Activated CD4-positive, alpha-beta T cell treated with anti-CD3 and anti-CD28 coated beads, Interleukin-2, amount 50 U/mL, for 48 hours (primary cell): Measurements from ENCODE around the gene VWA7.
"Not testable (repeated sequence)": the region's sequence is repeated elsewhere in the genome, so short reads cannot be mapped to it uniquely, and the experiment has no call there.

Source experiments
- DNase-seq, 2 experiments: peaks; one replicate each; pipeline ENCODE4 v3.0.0-alpha.2; 2020

VWA7 gene

GRCh38 chr6:31776989-31777666, at the start of gene VWA7:
Gene VWA7 (minus strand): TSS chr6:31777328. CDS start chr6:31776779, 549 bp downstream.
- DNase-seq: peak; percentile 82 to 85

DNA sequence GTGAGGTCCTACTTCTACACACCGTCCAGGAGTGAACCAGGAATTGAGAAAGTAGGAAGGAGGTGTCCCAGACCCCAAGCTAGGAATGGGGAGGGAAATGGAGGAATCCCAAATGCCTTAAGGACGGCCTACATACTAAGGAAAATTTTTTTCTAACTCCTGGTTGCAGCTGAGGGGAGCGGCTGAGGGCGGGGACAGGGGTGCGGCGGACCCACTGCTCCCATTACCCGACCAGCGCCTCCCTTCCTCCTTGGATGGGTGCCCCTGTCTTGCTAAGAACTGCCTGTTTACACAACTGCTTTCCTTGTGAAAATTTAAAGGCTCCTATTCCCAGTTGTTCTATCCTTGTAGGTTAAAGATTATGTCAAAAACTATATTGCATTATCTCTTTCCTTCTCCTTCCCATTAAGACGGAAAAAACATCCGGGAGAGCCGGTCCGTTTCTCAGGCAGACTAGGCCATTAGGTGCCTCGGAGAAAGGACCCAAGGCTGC, 49.7 kb upstream of the VWA7 start:
- DNase-seq: no peak

DNA sequence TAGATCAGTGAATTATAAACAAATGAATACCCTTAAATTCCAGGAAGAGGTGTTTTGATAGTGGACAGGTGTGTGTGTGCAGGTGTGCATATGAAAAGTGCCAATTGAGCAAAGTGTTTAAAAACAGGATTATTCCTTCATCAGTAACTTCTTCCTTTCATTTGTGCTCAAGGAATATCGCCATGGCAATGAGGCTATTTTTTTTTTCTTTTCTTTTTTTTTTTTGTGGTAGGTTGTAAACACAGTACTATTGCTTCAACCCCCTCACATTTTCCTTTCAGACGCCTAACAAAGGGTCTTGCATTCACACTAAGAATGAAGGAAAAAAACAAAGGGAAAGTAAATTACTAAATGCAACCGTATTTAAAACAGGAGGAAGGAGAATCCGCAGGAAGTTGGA, 48.4 kb upstream of the VWA7 start:
- no peak for DNase-seq

- not testable (repeated sequence) for DNase-seq
These were observed 46.6 kb upstream of the VWA7 start for GRCh38 chr6:31823592-31824196.

GRCh38 chr6:31822036-31822821, 45.1 kb upstream of the VWA7 start:
- peak; percentile 69 to 75 for DNase-seq

- peak; percentile 80 to 84 for DNase-seq
These were observed 44.3 kb upstream of the VWA7 start for GRCh38 chr6:31821301-31822035.

- DNase-seq: not testable (repeated sequence)
These were observed 43.3 kb upstream of the VWA7 start for GRCh38 chr6:31820399-31820798.

DNA sequence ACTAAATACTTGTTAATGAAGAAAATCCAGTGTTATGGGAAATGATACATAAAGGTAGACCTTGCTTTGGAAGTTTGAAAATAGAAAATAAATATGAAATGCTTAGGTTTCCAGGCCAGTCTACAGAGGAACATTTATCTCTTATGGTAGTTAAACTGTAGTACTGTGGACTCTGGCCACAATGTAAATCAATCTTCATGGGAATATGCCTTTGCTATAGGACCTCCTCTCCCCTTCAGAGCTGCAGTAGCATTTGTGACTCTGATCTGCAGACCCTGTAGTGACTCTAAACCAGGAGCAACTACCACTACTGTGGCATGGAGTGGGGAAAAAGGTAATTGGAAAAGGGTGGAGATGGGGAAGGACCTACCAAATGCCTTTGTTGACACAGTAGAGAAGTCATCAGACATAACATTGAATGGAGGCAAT, 42.8 kb upstream of the VWA7 start:
- DNase-seq: no peak

GRCh38 chr6:31817929-31818511, 40.9 kb upstream of the VWA7 start:
- DNase-seq: not testable (repeated sequence)

DNA sequence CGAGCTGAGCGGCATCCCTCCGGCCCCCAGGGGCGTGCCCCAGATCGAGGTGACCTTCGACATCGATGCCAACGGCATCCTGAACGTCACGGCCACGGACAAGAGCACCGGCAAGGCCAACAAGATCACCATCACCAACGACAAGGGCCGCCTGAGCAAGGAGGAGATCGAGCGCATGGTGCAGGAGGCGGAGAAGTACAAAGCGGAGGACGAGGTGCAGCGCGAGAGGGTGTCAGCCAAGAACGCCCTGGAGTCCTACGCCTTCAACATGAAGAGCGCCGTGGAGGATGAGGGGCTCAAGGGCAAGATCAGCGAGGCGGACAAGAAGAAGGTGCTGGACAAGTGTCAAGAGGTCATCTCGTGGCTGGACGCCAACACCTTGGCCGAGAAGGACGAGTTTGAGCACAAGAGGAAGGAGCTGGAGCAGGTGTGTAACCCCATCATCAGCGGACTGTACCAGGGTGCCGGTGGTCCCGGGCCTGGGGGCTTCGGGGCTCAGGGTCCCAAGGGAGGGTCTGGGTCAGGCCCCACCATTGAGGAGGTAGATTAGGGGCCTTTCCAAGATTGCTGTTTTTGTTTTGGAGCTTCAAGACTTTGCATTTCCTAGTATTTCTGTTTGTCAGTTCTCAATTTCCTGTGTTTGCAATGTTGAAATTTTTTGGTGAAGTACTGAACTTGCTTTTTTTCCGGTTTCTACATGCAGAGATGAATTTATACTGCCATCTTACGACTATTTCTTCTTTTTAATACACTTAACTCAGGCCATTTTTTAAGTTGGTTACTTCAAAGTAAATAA, 40.2 kb upstream of the VWA7 start:
- DNase-seq: not testable (repeated sequence)

- peak; percentile 70 to 79 for DNase-seq
These were observed 38.1 kb upstream of the VWA7 start, which contains the start of the genes HSPA1A and HSPA1L for GRCh38 chr6:31815025-31815838. Gene HSPA1A (plus strand): TSS chr6:31815543. CDS start chr6:31815757, 214 bp downstream. Gene HSPA1L (minus strand): TSS chr6:31815283. CDS start chr6:31811972, 3,311 bp downstream.

GRCh38 chr6:31814677-31815024, 37.5 kb upstream of the VWA7 start:
- peak; percentile 74 to 81 for DNase-seq

- no peak for DNase-seq
These were observed 36.3 kb upstream of the VWA7 start for GRCh38 chr6:31813465-31813849.

- no peak for DNase-seq
These were observed 34.5 kb upstream of the VWA7 start for GRCh38 chr6:31811645-31812044.

DNA sequence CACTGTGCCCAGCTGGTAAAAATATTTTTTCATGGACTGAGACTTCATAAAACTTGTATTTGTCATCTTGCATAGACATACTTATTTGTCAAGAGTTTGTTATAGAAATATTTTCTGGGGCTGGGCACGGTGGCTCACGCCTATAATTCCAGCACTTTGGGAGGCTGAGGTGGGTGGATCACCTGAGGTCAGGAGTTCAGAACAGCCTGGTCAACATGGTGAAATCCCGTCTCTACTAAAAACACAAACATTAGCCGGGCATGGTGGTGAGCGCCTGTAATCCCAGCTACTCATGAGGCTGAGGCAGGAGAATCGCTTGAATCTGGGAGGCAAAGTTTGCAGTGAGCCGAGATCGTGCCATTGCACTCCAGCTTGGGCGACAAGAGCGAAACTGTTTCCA, 31.5 kb upstream of the VWA7 start:
- not testable (repeated sequence) for DNase-seq

GRCh38 chr6:31806470-31807272, 29.5 kb upstream of the VWA7 start, which contains the start of gene LSM2:
Gene LSM2 (minus strand): TSS chr6:31806966. CDS start chr6:31806757, 209 bp downstream.
- peak; percentile 97 to 98 for DNase-seq

- DNase-seq: no peak
These were observed 28.9 kb upstream of the VWA7 start for GRCh38 chr6:31805939-31806469.

- DNase-seq: not testable (repeated sequence)
These were observed 24.2 kb upstream of the VWA7 start for GRCh38 chr6:31801031-31801927.
